HG03439 (cell line): ENCODE data around the gene CRTC2.

Source experiments
- ATAC-seq: cut with Tn5 transposase; IDR thresholded peaks from one replicate; pipeline ENCODE4 v1.9.1; 2021; ENCODE audit warnings: mild to moderate bottlenecking, moderate library complexity; ENCODE audit not compliant: unreplicated experiment

The CRTC2 gene

DNA sequence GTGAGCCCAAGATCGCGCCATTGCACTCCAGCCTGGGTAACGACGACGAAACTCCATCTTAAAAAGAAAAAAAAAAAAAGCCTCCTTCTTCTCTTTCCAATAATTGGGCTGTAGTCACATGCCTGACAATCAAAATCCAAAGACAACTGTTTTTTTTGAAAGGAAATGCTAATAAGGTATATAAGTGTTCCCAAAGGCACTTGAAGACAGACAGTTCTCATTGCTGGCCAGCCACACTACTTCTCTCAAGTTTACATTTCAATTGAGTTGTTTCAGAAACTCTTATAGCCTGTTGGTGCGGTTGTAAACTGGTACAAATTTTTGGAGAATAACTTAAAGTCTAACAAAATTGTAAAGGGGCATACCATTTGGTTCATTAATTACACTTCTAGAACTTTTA lies 58.9 kb downstream of the CRTC2 start:
- ATAC-seq: no peak
